Fibroblast of lung (primary cell): ENCODE data around the gene HLA-DRB5. TPM values are rescaled to one million over a fixed set of nuclear protein-coding genes. Genes with fewer than 3 reads are reported as not detected.

Experiments
- DNase-seq, 2 donors: peaks; one replicate each; pipeline versions ENCODE4 v3.0.0 to v3.0.0-alpha.2; 2010; ENCODE audit warnings: low read depth in 2 of 2
- H2AFZ ChIP-seq: 2 replicates; pipeline ENCODE4 v1.5.1; 2012; ENCODE audit warnings: low read length, control low read depth, inconsistent platforms
- H3K27ac ChIP-seq: 2 replicates; pipeline ENCODE4 v1.5.1; 2011; ENCODE audit warnings: low read length, control low read depth; ENCODE audit not compliant: insufficient read depth
- H3K27me3 ChIP-seq: 2 replicates; pipeline ENCODE4 v1.5.1; 2011; ENCODE audit warnings: mild to moderate bottlenecking, low read length; ENCODE audit not compliant: control insufficient read depth, insufficient read depth
- H3K36me3 ChIP-seq: 2 replicates; pipeline ENCODE4 v1.5.1; 2011; ENCODE audit warnings: low read length; ENCODE audit not compliant: control insufficient read depth, insufficient read depth
- H3K4me1 ChIP-seq: 2 replicates; pipeline ENCODE4 v1.5.1; 2011; ENCODE audit warnings: low read length; ENCODE audit not compliant: control insufficient read depth, insufficient read depth; ENCODE audit errors: extremely low read depth
- H3K4me2 ChIP-seq: 2 replicates; pipeline ENCODE4 v1.5.1; 2011; ENCODE audit warnings: low read length, control low read depth; ENCODE audit not compliant: insufficient read depth; ENCODE audit errors: extremely low read depth
- H3K4me3 ChIP-seq, 4 experiments: fragments of 200-600 bp in 1 of 4; sonication (generic) in 1 of 4; replicated peaks in 1 of 4; 2 replicates each; pipeline ENCODE4 v1.5.1; 2011 to 2016; ENCODE audit warnings: low read length in 4 of 4, low read depth in 3 of 4, mild to moderate bottlenecking in 3 of 4, control low read depth in 2 of 4, inconsistent platforms in 1 of 4, mixed read lengths in 1 of 4; ENCODE audit not compliant: insufficient read depth in 1 of 4; ENCODE audit errors: control extremely low read depth in 1 of 4
- H3K79me2 ChIP-seq: 2 replicates; pipeline ENCODE4 v1.5.1; 2012; ENCODE audit warnings: mild to moderate bottlenecking, low read length, inconsistent platforms; ENCODE audit not compliant: control insufficient read depth, insufficient read depth
- H3K9ac ChIP-seq: 2 replicates; pipeline ENCODE4 v1.5.1; 2011; ENCODE audit warnings: mild to moderate bottlenecking, low read length, control low read depth; ENCODE audit not compliant: insufficient read depth
- H3K9me3 ChIP-seq: 2 replicates; pipeline ENCODE4 v1.5.1; 2012; ENCODE audit warnings: low read depth, low read length; ENCODE audit not compliant: control insufficient read depth, insufficient read depth
- H4K20me1 ChIP-seq: 2 replicates; pipeline ENCODE4 v1.5.1; 2011; ENCODE audit warnings: low read length; ENCODE audit not compliant: control insufficient read depth, insufficient read depth; ENCODE audit errors: extremely low read depth
- EZH2 ChIP-seq: IDR thresholded peaks from 2 replicates; pipeline ENCODE4 v1.5.1; 2012; ENCODE audit warnings: low read length, control low read depth, mild to moderate bottlenecking; ENCODE audit errors: missing control alignments
- polyA plus RNA-seq, 2 donors: library from polyadenylated mRNA; depleted of rRNA in 1 of 2; stranded (reverse) in 1 of 2; unstranded in 1 of 2; fragments of >200 nt; gene quantifications; 2 replicates each; pipeline ENCODE4 v1.2.1, GENCODE V29; 2011 to 2012; ENCODE audit warnings: missing spikeins in 1 of 2
- total RNA-seq: library from RNA; depleted of rRNA; stranded (reverse); fragments of >200 nt; gene quantifications from 2 replicates; pipeline ENCODE4 v1.2.1, GENCODE V29; 2014
- TF ChIP-seq, protein P1 (sequence below), 2 donors: IDR thresholded peaks in 1 of 2; conservative IDR thresholded peaks in 1 of 2; 1 replicate in 1 of 2; 2 replicates in 1 of 2; pipeline ENCODE4 v1.5.1; 2011 to 2012; ENCODE audit warnings: low read length in 2 of 2, control low read depth in 1 of 2, inconsistent platforms in 1 of 2, low read depth in 1 of 2, mild to moderate bottlenecking in 1 of 2

The HLA-DRB5 gene
- total and polyA plus RNA-seq, 2 donors (not counting 1 experiment from before 2014, with no cell fraction given): not detected

DNA sequence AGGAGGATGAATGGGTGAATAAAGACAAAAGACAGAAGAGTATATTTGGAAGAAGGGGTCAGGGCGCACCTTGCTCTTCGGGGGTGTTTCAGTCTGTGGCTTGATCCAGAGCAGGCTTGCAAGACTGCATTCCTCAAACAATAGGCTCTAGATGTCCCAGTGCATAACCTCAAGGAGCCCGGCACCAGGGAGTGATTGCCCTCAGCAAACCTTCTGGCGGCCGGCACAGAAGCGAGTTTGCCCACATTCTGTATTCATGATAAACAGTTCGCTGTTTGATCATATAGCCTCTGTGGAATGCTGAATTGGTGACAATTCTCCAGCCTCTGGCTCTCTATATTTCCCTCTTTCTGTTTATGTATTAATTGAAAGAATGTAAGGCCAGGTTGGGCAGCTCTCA is 29.7 kb upstream of the HLA-DRB5 start:
- Histone ChIP-seq H3K9me3 (no peaks in the 10 kb centered on the region), H3K9ac (no peak overlapping the region), H2AFZ (no peak overlapping the region), H3K27me3 (no peaks in the 10 kb centered on the region), H3K4me2 (no peak overlapping the region), H3K27ac (no peak overlapping the region), H4K20me1 (no peaks in the 10 kb centered on the region), H3K4me1 (no peaks in the 10 kb centered on the region), H3K79me2 (no peaks in the 10 kb centered on the region), H3K36me3 (no peaks in the 10 kb centered on the region), H3K4me3 (no peak overlapping the region)
- TF ChIP-seq, protein P1, sequence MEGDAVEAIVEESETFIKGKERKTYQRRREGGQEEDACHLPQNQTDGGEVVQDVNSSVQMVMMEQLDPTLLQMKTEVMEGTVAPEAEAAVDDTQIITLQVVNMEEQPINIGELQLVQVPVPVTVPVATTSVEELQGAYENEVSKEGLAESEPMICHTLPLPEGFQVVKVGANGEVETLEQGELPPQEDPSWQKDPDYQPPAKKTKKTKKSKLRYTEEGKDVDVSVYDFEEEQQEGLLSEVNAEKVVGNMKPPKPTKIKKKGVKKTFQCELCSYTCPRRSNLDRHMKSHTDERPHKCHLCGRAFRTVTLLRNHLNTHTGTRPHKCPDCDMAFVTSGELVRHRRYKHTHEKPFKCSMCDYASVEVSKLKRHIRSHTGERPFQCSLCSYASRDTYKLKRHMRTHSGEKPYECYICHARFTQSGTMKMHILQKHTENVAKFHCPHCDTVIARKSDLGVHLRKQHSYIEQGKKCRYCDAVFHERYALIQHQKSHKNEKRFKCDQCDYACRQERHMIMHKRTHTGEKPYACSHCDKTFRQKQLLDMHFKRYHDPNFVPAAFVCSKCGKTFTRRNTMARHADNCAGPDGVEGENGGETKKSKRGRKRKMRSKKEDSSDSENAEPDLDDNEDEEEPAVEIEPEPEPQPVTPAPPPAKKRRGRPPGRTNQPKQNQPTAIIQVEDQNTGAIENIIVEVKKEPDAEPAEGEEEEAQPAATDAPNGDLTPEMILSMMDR (conservative IDR thresholded peaks at IDR 0.05 in 1 of 2, IDR thresholded peaks at IDR 0.05 in 1 of 2; ENCODE audit: low read depth in 1 of 2, low read length in 2 of 2): no peak
- DNase-seq: no peak

DNA sequence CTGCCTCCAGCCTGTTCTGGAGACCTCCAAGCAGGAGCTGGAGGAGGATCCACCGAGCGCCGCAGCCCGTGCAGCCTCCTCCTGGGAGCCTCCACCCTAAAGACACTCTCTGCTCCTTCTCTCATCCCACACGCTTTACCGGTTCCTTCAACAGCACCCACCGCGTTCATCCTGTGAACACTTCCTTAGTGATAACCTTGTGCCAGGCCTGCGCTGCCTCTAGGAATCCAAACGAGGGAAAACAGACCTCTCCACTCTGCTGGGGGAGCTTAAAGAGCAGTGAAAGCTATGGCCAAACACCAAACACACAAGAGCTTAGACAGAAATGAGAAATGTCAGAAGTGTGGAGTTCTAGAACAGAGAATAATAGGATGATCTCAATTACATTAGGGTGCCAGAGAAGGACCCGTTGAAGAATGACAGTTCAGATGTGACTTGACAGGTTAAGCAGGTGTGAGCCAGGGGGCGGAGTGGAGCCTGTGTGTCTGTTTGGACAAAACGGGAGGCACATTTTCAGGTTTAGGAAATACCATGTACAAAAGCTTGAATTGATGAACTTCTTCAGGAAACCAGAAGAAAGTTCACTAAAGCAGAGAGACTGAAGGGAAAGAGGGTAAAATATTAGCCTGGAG is 28.5 kb upstream of the HLA-DRB5 start:
- Histone ChIP-seq H3K27me3 (no peaks in the 10 kb centered on the region), H3K9me3 (no peaks in the 10 kb centered on the region), H3K36me3 (no peaks in the 10 kb centered on the region), H3K4me1 (no peaks in the 10 kb centered on the region), H3K27ac (no peak overlapping the region), H3K4me2 (no peak overlapping the region), H3K4me3 (no peak overlapping the region), H3K9ac (no peak overlapping the region), H2AFZ (no peak overlapping the region), H3K79me2 (no peaks in the 10 kb centered on the region), H4K20me1 (no peaks in the 10 kb centered on the region)
- DNase-seq: no peak
- TF ChIP-seq EZH2: no peak
- TF ChIP-seq, protein P1 (conservative IDR thresholded peaks at IDR 0.05 in 1 of 2, IDR thresholded peaks at IDR 0.05 in 1 of 2; ENCODE audit: low read depth in 1 of 2, low read length in 2 of 2): no peak

DNA sequence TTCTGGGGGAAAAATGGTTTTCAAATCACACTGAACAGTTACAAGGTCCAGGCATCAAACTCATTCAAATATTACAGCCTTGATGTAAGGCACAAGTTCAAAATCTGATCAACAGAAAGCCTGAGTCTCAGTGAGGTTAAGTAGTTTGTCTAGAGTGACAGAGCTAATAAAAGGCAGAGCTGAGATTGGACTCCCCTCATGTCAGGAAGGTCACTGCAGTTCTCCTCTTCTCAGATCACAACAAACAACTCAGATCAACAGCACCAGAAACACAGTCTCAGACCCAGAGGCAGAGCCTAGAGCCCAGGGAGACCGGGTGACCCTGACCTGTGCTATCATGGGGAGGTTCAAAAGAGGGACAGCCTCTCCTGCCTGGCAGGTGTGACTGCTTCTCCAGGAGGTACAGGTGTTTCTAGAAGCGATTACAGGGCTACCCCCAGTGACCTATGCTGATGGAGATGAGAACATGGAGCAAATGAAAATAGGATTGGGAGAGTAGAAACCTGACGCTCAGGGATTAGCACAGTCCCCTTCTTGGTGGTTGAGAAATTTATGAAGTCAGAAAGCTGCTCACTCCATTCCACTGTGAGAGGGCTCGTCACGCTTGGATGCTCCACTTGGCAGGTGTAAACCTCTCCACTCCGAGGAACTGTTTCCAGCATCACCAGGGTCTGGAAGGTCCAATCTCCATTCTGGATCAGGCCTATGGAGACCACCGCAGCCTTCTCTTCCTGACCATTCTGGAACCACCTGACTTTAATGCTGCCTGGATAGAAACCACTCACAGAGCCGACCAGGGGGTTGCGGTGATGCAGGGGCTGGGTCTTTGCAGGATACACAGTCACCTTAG is 24.3 kb upstream of the HLA-DRB5 start:
- H3K9me3 ChIP-seq: no peaks in the 10 kb centered on the region
- H2AFZ ChIP-seq: no peak overlapping the region
- no peak for DNase-seq
- no peak overlapping the region for H3K27ac ChIP-seq
- no peaks in the 10 kb centered on the region for H3K79me2 ChIP-seq
- no peaks in the 10 kb centered on the region for H4K20me1 ChIP-seq
- TF ChIP-seq EZH2: no peak
- TF ChIP-seq, protein P1 (conservative IDR thresholded peaks at IDR 0.05 in 1 of 2, IDR thresholded peaks at IDR 0.05 in 1 of 2; ENCODE audit: low read depth in 1 of 2, low read length in 2 of 2): no peak
- H3K4me2 ChIP-seq: no peak overlapping the region
- no peak overlapping the region for H3K4me3 ChIP-seq
- no peaks in the 10 kb centered on the region for H3K4me1 ChIP-seq
- H3K27me3 ChIP-seq: no peaks in the 10 kb centered on the region
- no peak overlapping the region for H3K9ac ChIP-seq
- no peaks in the 10 kb centered on the region for H3K36me3 ChIP-seq
